Measurements from ENCODE around the gene LRGUK.

Gene LRGUK

GRCh38 chr7:134308548-134308947, 181.4 kb downstream of the LRGUK start:
- no peak for DNase-seq

GRCh38 chr7:134311807-134312206, 184.7 kb downstream of the LRGUK start:
- DNase-seq: no peak

GRCh38 chr7:134312717-134313116, 185.6 kb downstream of the LRGUK start:
- no peak for DNase-seq

GRCh38 chr7:134313543-134313942, 186.4 kb downstream of the LRGUK start:
- no peak for DNase-seq
